LHCN-M2 (cell line): ENCODE data around the gene SPOCK1. TPM values are rescaled to one million over a fixed set of nuclear protein-coding genes. Genes with fewer than 3 reads are reported as not detected.

Experiments used
- DNase-seq: peaks from one replicate; pipeline ENCODE4 v3.0.0-alpha.2; 2012; ENCODE audit warnings: low read depth
- total RNA-seq: library from RNA; depleted of rRNA; stranded (reverse); fragments of >200 nt; gene quantifications from 2 replicates; pipeline ENCODE4 v1.2.3, GENCODE V29; 2014

SPOCK1 gene
- total RNA-seq, 1 experiment from 2014 or later = 23.2 TPM

- no peak for DNase-seq
These were observed 298.0 kb downstream of the SPOCK1 start for GRCh38 chr5:137200906-137201700.

- DNase-seq = peak; percentile 67
These were observed 299.2 kb downstream of the SPOCK1 start for GRCh38 chr5:137199966-137200365.

- no peak for DNase-seq
These were observed 299.9 kb downstream of the SPOCK1 start for GRCh38 chr5:137199201-137199600.

GRCh38 chr5:137195483-137195882 lies 303.6 kb downstream of the SPOCK1 start:
- DNase-seq = no peak

- DNase-seq = no peak
These were observed 304.8 kb downstream of the SPOCK1 start for GRCh38 chr5:137194300-137194699.

GRCh38 chr5:137192293-137192743 lies 306.8 kb downstream of the SPOCK1 start:
- DNase-seq = peak; percentile 56

- DNase-seq = no peak
These were observed 307.9 kb downstream of the SPOCK1 start for GRCh38 chr5:137191179-137191578.

- no peak for DNase-seq
These were observed 308.7 kb downstream of the SPOCK1 start for GRCh38 chr5:137190441-137190840.

GRCh38 chr5:137190031-137190430 lies 309.1 kb downstream of the SPOCK1 start:
- no peak for DNase-seq

- no peak for DNase-seq
These were observed 310.6 kb downstream of the SPOCK1 start for GRCh38 chr5:137188566-137188965.

- peak; percentile 47 for DNase-seq
These were observed 312.2 kb downstream of the SPOCK1 start for GRCh38 chr5:137186759-137187461.

GRCh38 chr5:137185193-137185592 lies 313.9 kb downstream of the SPOCK1 start:
- DNase-seq = no peak

- no peak for DNase-seq
These were observed 314.4 kb downstream of the SPOCK1 start for GRCh38 chr5:137184734-137185133.

GRCh38 chr5:137182576-137182975 lies 316.6 kb downstream of the SPOCK1 start:
- no peak for DNase-seq

- DNase-seq = no peak
These were observed 317.5 kb downstream of the SPOCK1 start for GRCh38 chr5:137181667-137182066.

- no peak for DNase-seq
These were observed 319.9 kb downstream of the SPOCK1 start for GRCh38 chr5:137179203-137179602.

GRCh38 chr5:137176609-137177008 lies 322.5 kb downstream of the SPOCK1 start:
- no peak for DNase-seq

- no peak for DNase-seq
These were observed 323.0 kb downstream of the SPOCK1 start for GRCh38 chr5:137176126-137176525.

GRCh38 chr5:137174196-137174595 lies 324.9 kb downstream of the SPOCK1 start:
- DNase-seq = no peak

- no peak for DNase-seq
These were observed 326.9 kb downstream of the SPOCK1 start for GRCh38 chr5:137172258-137172657.

GRCh38 chr5:137167187-137167586 lies 331.9 kb downstream of the SPOCK1 start:
- DNase-seq = no peak

GRCh38 chr5:137164961-137165360 lies 334.2 kb downstream of the SPOCK1 start:
- DNase-seq = no peak

- DNase-seq = no peak
These were observed 334.6 kb downstream of the SPOCK1 start for GRCh38 chr5:137164536-137164935.
